ENCODE data around the gene CHAD.
A peak's percentile ranks its signal among the peaks of the same experiment; 100 is the strongest.

The CHAD gene

DNA sequence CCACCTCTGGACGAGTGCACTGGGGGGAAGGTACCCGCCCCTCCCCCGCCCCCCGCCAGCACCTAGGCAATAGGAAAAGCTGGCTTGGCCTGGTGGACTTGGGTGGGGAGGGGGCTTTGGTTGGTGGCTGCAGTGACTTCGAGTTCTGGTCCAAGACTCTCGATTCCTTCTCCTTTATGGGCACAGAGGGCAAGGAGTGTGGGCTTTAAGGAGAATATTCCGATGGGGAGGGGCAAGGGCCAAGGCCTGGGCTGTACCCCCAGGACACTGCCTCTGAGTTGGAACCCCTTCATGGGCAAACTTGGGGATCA is 42.3 kb downstream of the CHAD start:
- Histone ChIP-seq H3K9me3 (ENCODE audit: insufficient read depth, low read depth, low read length) (no peaks in the 10 kb centered on the region), H3K4me3 (ENCODE audit: low read length, poor library complexity, severe bottlenecking) (peak overlapping the region; percentile 82), H3K9ac (ENCODE audit: low read depth, low read length, poor library complexity, severe bottlenecking) (peak overlapping the region; percentile 84), H4K20me1 (ENCODE audit: insufficient read depth, low read length, poor library complexity, severe bottlenecking) (no peaks in the 10 kb centered on the region), H3K79me2 (ENCODE audit: insufficient read depth, low read length) (peaks cover 44% of the 10 kb centered on the region), H3F3A (ENCODE audit: low read depth) (peaks cover 10% of the 10 kb centered on the region), H3K27me3 (ENCODE audit: insufficient read depth, low read length, poor library complexity, severe bottlenecking) (no peaks in the 10 kb centered on the region), H3K4me1 (ENCODE audit: insufficient read depth, low read length, poor library complexity, severe bottlenecking) (peaks cover 43% of the 10 kb centered on the region), H2AFZ (ENCODE audit: low read length) (peak overlapping the region; percentile 47), H3K36me3 (ENCODE audit: insufficient read depth, low read length) (no peaks in the 10 kb centered on the region), H3K9me2 (replicated peaks; ENCODE audit: low read depth, low read length) (no peaks in the 10 kb centered on the region), H3K4me2 (ENCODE audit: low read depth, low read length, poor library complexity, severe bottlenecking) (peak overlapping the region; percentile 94)
- TF ChIP-seq EZH2phosphoT487 (IDR thresholded peaks at IDR 0.05; ENCODE audit: borderline replicate concordance): no peak
- TF ChIP-seq, protein P1, sequence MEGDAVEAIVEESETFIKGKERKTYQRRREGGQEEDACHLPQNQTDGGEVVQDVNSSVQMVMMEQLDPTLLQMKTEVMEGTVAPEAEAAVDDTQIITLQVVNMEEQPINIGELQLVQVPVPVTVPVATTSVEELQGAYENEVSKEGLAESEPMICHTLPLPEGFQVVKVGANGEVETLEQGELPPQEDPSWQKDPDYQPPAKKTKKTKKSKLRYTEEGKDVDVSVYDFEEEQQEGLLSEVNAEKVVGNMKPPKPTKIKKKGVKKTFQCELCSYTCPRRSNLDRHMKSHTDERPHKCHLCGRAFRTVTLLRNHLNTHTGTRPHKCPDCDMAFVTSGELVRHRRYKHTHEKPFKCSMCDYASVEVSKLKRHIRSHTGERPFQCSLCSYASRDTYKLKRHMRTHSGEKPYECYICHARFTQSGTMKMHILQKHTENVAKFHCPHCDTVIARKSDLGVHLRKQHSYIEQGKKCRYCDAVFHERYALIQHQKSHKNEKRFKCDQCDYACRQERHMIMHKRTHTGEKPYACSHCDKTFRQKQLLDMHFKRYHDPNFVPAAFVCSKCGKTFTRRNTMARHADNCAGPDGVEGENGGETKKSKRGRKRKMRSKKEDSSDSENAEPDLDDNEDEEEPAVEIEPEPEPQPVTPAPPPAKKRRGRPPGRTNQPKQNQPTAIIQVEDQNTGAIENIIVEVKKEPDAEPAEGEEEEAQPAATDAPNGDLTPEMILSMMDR (conservative IDR thresholded peaks at IDR 0.05; ENCODE audit: low read length): no peak

GRCh38 chr17:50425682-50426471 is 42.8 kb downstream of the CHAD start, which contains the start of gene ACSF2:
Gene ACSF2, plus strand, starts transcription at chr17:50426218. Its CDS starts 44 bp downstream, at chr17:50426262.
- Histone ChIP-seq H3F3A (ENCODE audit: low read depth) (peaks cover 15% of the 10 kb centered on the region), H3K4me3 (ENCODE audit: low read length, poor library complexity, severe bottlenecking) (peak within 1 kb of the TSS; percentile 82), H3K36me3 (ENCODE audit: insufficient read depth, low read length) (no peaks in the 10 kb centered on the region), H4K20me1 (ENCODE audit: insufficient read depth, low read length, poor library complexity, severe bottlenecking) (no peaks in the 10 kb centered on the region), H3K9me2 (replicated peaks; ENCODE audit: low read depth, low read length) (no peaks in the 10 kb centered on the region), H3K79me2 (ENCODE audit: insufficient read depth, low read length) (peaks cover 44% of the 10 kb centered on the region), H2AFZ (ENCODE audit: low read length) (peak within 1 kb of the TSS; percentile 92), H3K27me3 (ENCODE audit: insufficient read depth, low read length, poor library complexity, severe bottlenecking) (no peaks in the 10 kb centered on the region), H3K4me1 (ENCODE audit: insufficient read depth, low read length, poor library complexity, severe bottlenecking) (peaks cover 47% of the 10 kb centered on the region), H3K9me3 (ENCODE audit: insufficient read depth, low read depth, low read length) (no peaks in the 10 kb centered on the region), H3K9ac (ENCODE audit: low read depth, low read length, poor library complexity, severe bottlenecking) (peak within 1 kb of the TSS; percentile 84), H3K4me2 (ENCODE audit: low read depth, low read length, poor library complexity, severe bottlenecking) (peak within 1 kb of the TSS; percentile 94)
- no peak for TF ChIP-seq EZH2phosphoT487 (IDR thresholded peaks at IDR 0.05; ENCODE audit: borderline replicate concordance)
- TF ChIP-seq, protein P1 (conservative IDR thresholded peaks at IDR 0.05; ENCODE audit: low read length): no peak

DNA sequence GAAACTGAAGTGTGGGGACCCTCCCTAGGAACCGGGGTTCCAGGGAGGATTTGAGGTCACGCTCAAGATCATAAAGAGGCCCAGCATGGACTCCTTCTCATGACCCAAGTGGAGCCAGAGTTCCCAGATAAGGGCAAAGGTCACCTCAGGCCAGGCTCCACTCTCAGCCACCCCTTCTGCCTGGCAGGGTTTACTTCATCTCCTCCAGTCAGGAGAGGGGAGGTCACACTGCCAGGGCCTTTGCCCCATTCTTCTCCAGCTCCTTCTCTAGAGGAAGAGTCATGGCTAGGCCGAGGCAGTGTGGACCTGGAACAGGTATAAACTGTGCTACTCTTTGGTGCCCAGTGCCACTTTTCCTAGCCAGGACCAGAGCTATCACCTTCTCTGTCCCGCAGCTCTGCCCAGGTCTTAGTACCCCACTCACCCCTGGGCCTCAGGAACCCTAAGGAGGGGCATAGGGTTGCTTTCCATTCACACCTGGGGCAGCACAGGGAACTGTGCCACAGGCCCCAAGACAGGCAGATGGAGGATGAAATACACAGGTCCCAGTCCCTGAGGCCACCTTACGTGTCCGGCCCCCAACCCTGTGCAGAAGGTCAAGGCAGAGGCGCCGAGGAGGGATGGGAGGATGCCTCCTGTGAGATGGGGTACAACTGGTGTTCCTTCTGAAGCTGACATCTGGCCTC is 43.5 kb downstream of the CHAD start:
- Histone ChIP-seq H3K27me3 (ENCODE audit: insufficient read depth, low read length, poor library complexity, severe bottlenecking) (no peaks in the 10 kb centered on the region), H3K4me3 (ENCODE audit: low read length, poor library complexity, severe bottlenecking) (peak overlapping the region; percentile 82), H3F3A (ENCODE audit: low read depth) (peaks cover 15% of the 10 kb centered on the region), H2AFZ (ENCODE audit: low read length) (peak overlapping the region; percentile 92), H3K9ac (ENCODE audit: low read depth, low read length, poor library complexity, severe bottlenecking) (peak overlapping the region; percentile 84), H3K4me1 (ENCODE audit: insufficient read depth, low read length, poor library complexity, severe bottlenecking) (peaks cover 53% of the 10 kb centered on the region), H3K4me2 (ENCODE audit: low read depth, low read length, poor library complexity, severe bottlenecking) (peak overlapping the region; percentile 94), H3K9me3 (ENCODE audit: insufficient read depth, low read depth, low read length) (no peaks in the 10 kb centered on the region), H3K79me2 (ENCODE audit: insufficient read depth, low read length) (peaks cover 44% of the 10 kb centered on the region), H3K9me2 (replicated peaks; ENCODE audit: low read depth, low read length) (no peaks in the 10 kb centered on the region), H4K20me1 (ENCODE audit: insufficient read depth, low read length, poor library complexity, severe bottlenecking) (no peaks in the 10 kb centered on the region), H3K36me3 (ENCODE audit: insufficient read depth, low read length) (no peaks in the 10 kb centered on the region)
- TF ChIP-seq, protein P1 (conservative IDR thresholded peaks at IDR 0.05; ENCODE audit: low read length): no peak
- TF ChIP-seq EZH2phosphoT487 (IDR thresholded peaks at IDR 0.05; ENCODE audit: borderline replicate concordance): no peak
